Suprapubic skin (tissue), 4 donors: Measurements from ENCODE around the gene CDC20. TPM values are rescaled to one million over a fixed set of nuclear protein-coding genes. Genes with fewer than 3 reads are reported as not detected.

Source experiments
- DNase-seq, 2 donors: peaks; one replicate each; pipeline ENCODE4 v3.0.0-alpha.2; 2019; ENCODE audit warnings: low spot score in 2 of 2
- H3K27ac ChIP-seq: fragments of 200-600 bp; sonication (generic); one replicate; pipeline ENCODE4 v1.5.1; 2019
- H3K27me3 ChIP-seq: fragments of 200-600 bp; sonication (generic); one replicate; pipeline ENCODE4 v1.5.1; 2019
- H3K36me3 ChIP-seq: fragments of 200-600 bp; sonication (generic); one replicate; pipeline ENCODE4 v1.5.1; 2019
- H3K4me1 ChIP-seq: fragments of 200-600 bp; sonication (generic); one replicate; pipeline ENCODE4 v1.5.1; 2019
- H3K4me3 ChIP-seq: fragments of 200-600 bp; sonication (generic); one replicate; pipeline ENCODE4 v1.5.1; 2019; ENCODE audit warnings: mild to moderate bottlenecking
- H3K9me3 ChIP-seq: fragments of 200-600 bp; sonication (generic); one replicate; pipeline ENCODE4 v1.5.1; 2019
- CTCF ChIP-seq, 2 donors: fragments of 200-600 bp in 1 of 2; fragments of 450-650 bp in 1 of 2; sonication (generic) in 1 of 2; IDR thresholded peaks; one replicate each; pipeline ENCODE4 v1.5.1; 2016 to 2019; ENCODE audit warnings: antibody characterized with exemption in 2 of 2, mild to moderate bottlenecking in 1 of 2, moderate library complexity in 1 of 2
- EP300 ChIP-seq: sonication (generic); formaldehyde crosslinking; IDR thresholded peaks from one replicate; pipeline ENCODE4 v1.6.1; 2017; ENCODE audit warnings: antibody characterized with exemption
- POLR2A ChIP-seq, 2 donors: fragments of 450-650 bp; IDR thresholded peaks; one replicate each; pipeline ENCODE4 v1.6.1; 2017; ENCODE audit warnings: antibody characterized with exemption in 2 of 2, mild to moderate bottlenecking in 2 of 2, moderate library complexity in 2 of 2
- POLR2AphosphoS5 ChIP-seq, 3 donors: sonication (generic); formaldehyde crosslinking; IDR thresholded peaks; one replicate each; pipeline ENCODE4 v1.6.1; 2017; ENCODE audit warnings: antibody characterized with exemption in 3 of 3
- WGBS: methylation state at CpG from one replicate; pipeline ENCODE4 v1.1.5; 2018; 5-methylcytosine and 5-hydroxymethylcytosine counted together
- total RNA-seq, 4 donors: library from RNA; depleted of rRNA; stranded (reverse); fragments of >200 nt; gene quantifications; one replicate each; pipeline ENCODE4 v1.1.0, GENCODE V29; 2016

Gene CDC20
- 10 to 100 TPM in 1 of 4 donors, 1 to 10 TPM in 3; 5.8 to 11.6 (median 7.8) TPM for total RNA-seq

- TF ChIP-seq POLR2AphosphoS5 (IDR thresholded peaks at IDR 0.05): no peak
- TF ChIP-seq POLR2A (IDR thresholded peaks at IDR 0.05): no peak
- no peak for TF ChIP-seq EP300
- TF ChIP-seq CTCF (IDR thresholded peaks at IDR 0.05): no peak
- H3K27me3 ChIP-seq: no peaks in the 10 kb centered on the region
- peaks cover 14% of the 10 kb centered on the region for H3K4me1 ChIP-seq
- 8% methylated on average over 19 of the region's 59 CpGs for WGBS
- peaks cover 37% of the 10 kb centered on the region for H3K36me3 ChIP-seq
- no peaks in the 10 kb centered on the region for H3K9me3 ChIP-seq
- H3K27ac ChIP-seq: peak within 1 kb of the TSS; percentile 85
- H3K4me3 ChIP-seq: peak within 1 kb of the TSS; percentile 51
- DNase-seq: peak; percentile 100
Observed at GRCh38 chr1:43358746-43359693, at the start of gene CDC20. TSS of gene CDC20 (plus strand) at chr1:43358981. CDS start at chr1:43359216, 235 bp downstream.

GRCh38 chr1:43309405-43310025 lies 49.3 kb upstream of the CDC20 start:
- WGBS: 90% methylated on average over 12 of the region's 13 CpGs
- H3K36me3 ChIP-seq: no peaks in the 10 kb centered on the region
- no peak overlapping the region for H3K27ac ChIP-seq
- no peaks in the 10 kb centered on the region for H3K27me3 ChIP-seq
- TF ChIP-seq EP300 (no peak), POLR2A (IDR thresholded peaks at IDR 0.05) (no peak), CTCF (IDR thresholded peaks at IDR 0.05) (no peak), POLR2AphosphoS5 (IDR thresholded peaks at IDR 0.05) (no peak)
- no peak overlapping the region for H3K4me3 ChIP-seq
- H3K9me3 ChIP-seq: no peaks in the 10 kb centered on the region
- no peak for DNase-seq
- no peaks in the 10 kb centered on the region for H3K4me1 ChIP-seq

GRCh38 chr1:43311521-43311920 lies 47.3 kb upstream of the CDC20 start:
- Histone ChIP-seq H3K9me3 (no peaks in the 10 kb centered on the region), H3K36me3 (no peaks in the 10 kb centered on the region), H3K4me1 (no peaks in the 10 kb centered on the region), H3K27ac (no peak overlapping the region), H3K27me3 (no peaks in the 10 kb centered on the region), H3K4me3 (no peak overlapping the region)
- WGBS: 90% methylated on average over 6 of the region's 9 CpGs
- DNase-seq: no peak
- TF ChIP-seq POLR2A (IDR thresholded peaks at IDR 0.05) (no peak), EP300 (no peak), POLR2AphosphoS5 (IDR thresholded peaks at IDR 0.05) (no peak), CTCF (IDR thresholded peaks at IDR 0.05) (no peak)

GRCh38 chr1:43312212-43312623 lies 46.6 kb upstream of the CDC20 start:
- Histone ChIP-seq H3K4me3 (no peak overlapping the region), H3K4me1 (no peaks in the 10 kb centered on the region), H3K9me3 (no peaks in the 10 kb centered on the region), H3K36me3 (no peaks in the 10 kb centered on the region), H3K27me3 (no peaks in the 10 kb centered on the region), H3K27ac (no peak overlapping the region)
- peak in 1 of 2 donors; percentile 53 for DNase-seq
- TF ChIP-seq EP300: no peak
- TF ChIP-seq CTCF (IDR thresholded peaks at IDR 0.05): no peak
- TF ChIP-seq POLR2AphosphoS5 (IDR thresholded peaks at IDR 0.05): no peak
- TF ChIP-seq POLR2A (IDR thresholded peaks at IDR 0.05): no peak
- WGBS: 84% methylated on average over 6 of the region's 19 CpGs
